GM23338 (cell line): Measurements from ENCODE around the gene TAF1B.

Experiments used
- CREB1 ChIP-seq: fragments of 250-450 bp; sonication (Bioruptor Pico); IDR thresholded peaks from 2 replicates; pipeline ENCODE4 v1.5.0; 2020; ENCODE audit warnings: low read depth, mild to moderate bottlenecking, moderate library complexity
- CTCF ChIP-seq, 2 experiments: fragments of 200-600 bp in 1 of 2; sonication (generic) in 1 of 2; conservative IDR thresholded peaks; 2 replicates each; pipeline versions ENCODE4 v1.5.1 to v1.6.1; 2016 to 2017; ENCODE audit warnings: antibody characterized with exemption in 2 of 2, low read depth in 2 of 2, mild to moderate bottlenecking in 2 of 2, moderate library complexity in 1 of 2
- ETS1 ChIP-seq: IDR thresholded peaks from 2 replicates; pipeline ENCODE4 v1.6.1; 2016; ENCODE audit warnings: antibody characterized with exemption
- EZH2 ChIP-seq: fragments of 200-600 bp; sonication (generic); IDR thresholded peaks from one replicate; pipeline ENCODE4 v1.8.0; 2017; ENCODE audit warnings: antibody characterized with exemption, mild to moderate bottlenecking, low read depth; ENCODE audit not compliant: unreplicated experiment
- EZH2phosphoT487 ChIP-seq: fragments of 200-600 bp; sonication (generic); IDR thresholded peaks from one replicate; pipeline ENCODE4 v1.8.1; 2018; ENCODE audit warnings: antibody characterized with exemption; ENCODE audit not compliant: unreplicated experiment
- JUNB ChIP-seq: IDR thresholded peaks from one replicate; pipeline ENCODE4 v1.6.1; 2016; ENCODE audit warnings: antibody characterized with exemption; ENCODE audit not compliant: unreplicated experiment
- NANOG ChIP-seq: IDR thresholded peaks from 2 replicates; pipeline ENCODE4 v1.6.1; 2016; ENCODE audit warnings: antibody characterized with exemption, borderline replicate concordance
- POLR2AphosphoS5 ChIP-seq: IDR thresholded peaks from 2 replicates; pipeline ENCODE4 v1.6.1; 2016; ENCODE audit warnings: antibody characterized with exemption, low read depth
- REST ChIP-seq: IDR thresholded peaks from one replicate; pipeline ENCODE4 v1.6.1; 2018; ENCODE audit warnings: antibody characterized with exemption; ENCODE audit not compliant: unreplicated experiment
- STAT1 ChIP-seq: IDR thresholded peaks from one replicate; pipeline ENCODE4 v1.6.1; 2016; ENCODE audit warnings: antibody characterized with exemption; ENCODE audit not compliant: unreplicated experiment
- ZNF114 ChIP-seq: fragments of 250-450 bp; sonication (Bioruptor Pico); IDR thresholded peaks from 2 replicates; pipeline ENCODE4 v1.5.0; 2020; ENCODE audit warnings: mild to moderate bottlenecking, moderate library complexity

DNA sequence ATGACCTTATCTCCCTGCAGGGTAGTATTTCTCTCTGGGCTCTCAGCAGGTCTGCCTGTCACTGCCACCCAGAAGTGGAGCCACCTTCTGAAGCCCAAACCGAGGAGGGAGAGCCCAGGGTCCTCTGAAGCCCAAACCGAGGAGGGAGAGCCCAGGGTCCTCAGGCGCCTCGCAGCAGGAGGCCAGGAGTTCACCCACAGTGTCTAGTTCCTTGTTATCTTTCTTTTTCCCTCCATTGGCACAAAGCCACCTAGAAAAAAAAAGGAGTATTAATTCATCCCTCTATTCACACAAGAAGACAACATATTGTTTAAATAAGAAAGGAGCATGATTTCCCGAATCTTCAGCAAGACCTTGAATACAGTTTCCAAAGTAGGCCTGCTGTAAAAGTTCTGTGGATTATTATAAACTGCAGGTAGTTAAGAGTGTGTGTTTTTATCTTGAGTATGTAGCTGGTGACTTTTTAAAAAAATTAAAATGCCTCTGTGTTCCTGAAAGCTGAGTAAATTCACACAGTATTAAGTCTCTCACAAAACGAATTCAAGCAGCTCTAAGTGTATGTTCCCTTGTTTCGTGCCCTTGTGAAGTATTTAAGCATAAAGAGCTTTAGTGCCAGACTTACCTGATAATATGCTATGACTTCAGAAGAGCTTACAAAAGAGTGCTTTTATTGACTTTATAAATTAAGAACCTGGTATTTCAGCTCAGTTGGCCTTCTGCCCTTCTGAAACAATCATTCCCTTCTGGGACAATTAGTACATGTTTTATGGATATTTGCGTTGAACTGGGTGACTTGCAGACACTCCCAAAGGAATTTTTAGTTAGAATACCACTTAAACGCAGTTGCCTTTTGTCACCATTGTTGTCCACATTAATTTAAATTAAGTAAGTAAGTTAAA lies 96.6 kb downstream of the TAF1B start:
- TF ChIP-seq JUNB (no peak), CTCF (conservative IDR thresholded peaks at IDR 0.05; ENCODE audit: low read depth in 2 of 2) (no peak), EZH2phosphoT487 (no peak), EZH2 (no peak), REST (no peak), ETS1 (no peak), STAT1 (no peak), POLR2AphosphoS5 (no peak), CREB1 (CRISPR knock-in tag) (no peak), NANOG (no peak), ZNF114 (CRISPR knock-in tag) (no peak)
